Peyer's patch (tissue), 4 donors: ENCODE results near the gene DIO1. TPM values are rescaled to one million over a fixed set of nuclear protein-coding genes. Genes with fewer than 3 reads are reported as not detected.
"Not testable (repeated sequence)": the region's sequence is repeated elsewhere in the genome, so short reads cannot be mapped to it uniquely, and the experiment has no call there.

Experiments
- DNase-seq, 3 donors: peaks; one replicate each; pipeline ENCODE4 v3.0.0-alpha.2; 2017 to 2019
- H3K27ac ChIP-seq, 4 donors: fragments of 200-600 bp; sonication (generic); one replicate each; pipeline ENCODE4 v1.5.1; 2016 to 2019
- H3K27me3 ChIP-seq, 2 donors: fragments of 200-600 bp; sonication (generic); one replicate each; pipeline ENCODE4 v1.5.1; 2019
- H3K36me3 ChIP-seq, 3 donors: fragments of 200-600 bp; sonication (generic); one replicate each; pipeline ENCODE4 v1.5.1; 2016 to 2019
- H3K4me1 ChIP-seq, 4 donors: fragments of 200-600 bp; sonication (generic); one replicate each; pipeline ENCODE4 v1.5.1; 2016 to 2019
- H3K4me3 ChIP-seq, 4 donors: fragments of 200-600 bp; sonication (generic); 1 replicate in 3 of 4; 2 replicates in 1 of 4; pipeline ENCODE4 v1.5.1; 2016 to 2019; ENCODE audit warnings: mild to moderate bottlenecking in 1 of 4
- H3K9me3 ChIP-seq, 4 donors: fragments of 200-600 bp; sonication (generic); one replicate each; pipeline ENCODE4 v1.5.1; 2016 to 2019; ENCODE audit warnings: mild to moderate bottlenecking in 1 of 4
- CTCF ChIP-seq, 6 experiments: fragments of 450-650 bp in 4 of 6; fragments of 200-600 bp in 2 of 6; sonication (generic) in 1 of 6; IDR thresholded peaks; one replicate each; pipeline ENCODE4 v1.5.1; 2017 to 2019; ENCODE audit warnings: antibody characterized with exemption in 6 of 6, mild to moderate bottlenecking in 3 of 6, moderate library complexity in 1 of 6
- POLR2A ChIP-seq, 2 donors: fragments of 450-650 bp; IDR thresholded peaks; one replicate each; pipeline ENCODE4 v1.5.1; 2017; ENCODE audit warnings: antibody characterized with exemption in 2 of 2, mild to moderate bottlenecking in 2 of 2, moderate library complexity in 2 of 2
- total RNA-seq, 4 donors: library from RNA; depleted of rRNA; stranded (reverse); fragments of >200 nt; gene quantifications; one replicate each; pipeline ENCODE4 v1.1.0, GENCODE V29; 2016

The DIO1 gene
- total RNA-seq, 4 donors from 2014 or later: not detected

- DNase-seq: no peak
- no peaks in the 10 kb centered on the region for H3K9me3 ChIP-seq
- no peaks in the 10 kb centered on the region for H3K27me3 ChIP-seq
- H3K4me3 ChIP-seq: no peak overlapping the region
- H3K36me3 ChIP-seq: peaks cover 0 to 65% (median 0%) of the 10 kb centered on the region in 3 donors
- no peaks in the 10 kb centered on the region for H3K4me1 ChIP-seq
- peak in 5 of 6 experiments; percentile 9 to 64 (median 63) for TF ChIP-seq CTCF (IDR thresholded peaks at IDR 0.05)
- no peak for TF ChIP-seq POLR2A (IDR thresholded peaks at IDR 0.05)
- H3K27ac ChIP-seq: no peak overlapping the region
Measured at GRCh38 chr1:53878492-53879105, 15.4 kb upstream of the DIO1 start.

GRCh38 chr1:53881853-53882252 lies 12.1 kb upstream of the DIO1 start:
- H3K4me1 ChIP-seq, H3K9me3 ChIP-seq, H3K27me3 ChIP-seq, DNase-seq, H3K27ac ChIP-seq, H3K4me3 ChIP-seq: not testable (repeated sequence)
- H3K36me3 ChIP-seq: peaks cover 0 to 46% (median 0%) of the 10 kb centered on the region in 3 donors

GRCh38 chr1:53883600-53883999 lies 10.4 kb upstream of the DIO1 start:
- H3K36me3 ChIP-seq: peaks cover 0 to 36% (median 0%) of the 10 kb centered on the region in 3 donors
- not testable (repeated sequence) for H3K4me3 ChIP-seq, H3K27ac ChIP-seq, H3K27me3 ChIP-seq, DNase-seq, H3K4me1 ChIP-seq, H3K9me3 ChIP-seq

GRCh38 chr1:53888681-53889080 lies 5.3 kb upstream of the DIO1 start:
- DNase-seq: no peak
- Histone ChIP-seq H3K36me3 (peaks cover 0 to 11% (median 0%) of the 10 kb centered on the region in 3 donors), H3K27ac (peak overlapping the region in 1 of 4 donors; percentile 75), H3K9me3 (no peaks in the 10 kb centered on the region), H3K27me3 (no peaks in the 10 kb centered on the region), H3K4me3 (peak overlapping the region; percentile 83 to 88 (median 86)), H3K4me1 (peaks cover 0 to 8% (median 3%) of the 10 kb centered on the region in 4 donors)
- TF ChIP-seq POLR2A (IDR thresholded peaks at IDR 0.05) (no peak), CTCF (IDR thresholded peaks at IDR 0.05) (no peak)

- TF ChIP-seq CTCF (IDR thresholded peaks at IDR 0.05) (no peak), POLR2A (IDR thresholded peaks at IDR 0.05) (peak; percentile 29 to 49)
Measured at GRCh38 chr1:53889304-53890298, 4.4 kb upstream of the DIO1 start, which contains the start of gene YIPF1. Gene YIPF1 (minus strand): TSS chr1:53889797. CDS start chr1:53888937, 860 bp downstream.

GRCh38 chr1:53890522-53890941 lies 3.5 kb upstream of the DIO1 start:
- DNase-seq: no peak
- Histone ChIP-seq H3K4me3 (peak overlapping the region; percentile 83 to 88 (median 86)), H3K36me3 (peaks cover 0 to 11% (median 0%) of the 10 kb centered on the region in 3 donors), H3K9me3 (no peaks in the 10 kb centered on the region), H3K27me3 (no peaks in the 10 kb centered on the region), H3K27ac (peak overlapping the region in 3 of 4 donors; percentile 66 to 75 (median 66)), H3K4me1 (peaks cover 0 to 8% (median 3%) of the 10 kb centered on the region in 4 donors)
- TF ChIP-seq CTCF (IDR thresholded peaks at IDR 0.05): no peak
- no peak for TF ChIP-seq POLR2A (IDR thresholded peaks at IDR 0.05)

More at GRCh38 chr1:53889304-53890298, 4.4 kb upstream of the DIO1 start, which contains the start of gene YIPF1:
- peak within 1 kb of the TSS; percentile 83 to 88 (median 86) for H3K4me3 ChIP-seq
- H3K9me3 ChIP-seq: no peaks in the 10 kb centered on the region
- peak; percentile 87 to 96 (median 91) for DNase-seq
- H3K36me3 ChIP-seq: peaks cover 0 to 11% (median 0%) of the 10 kb centered on the region in 3 donors
- H3K27me3 ChIP-seq: no peaks in the 10 kb centered on the region
- H3K4me1 ChIP-seq: peaks cover 0 to 8% (median 3%) of the 10 kb centered on the region in 4 donors
- peak within 1 kb of the TSS; percentile 66 to 76 (median 70) for H3K27ac ChIP-seq
